PC-3 (cell line): ENCODE measurements around the gene EMP1. TPM values are rescaled to one million over a fixed set of nuclear protein-coding genes. Genes with fewer than 3 reads are reported as not detected.

Source experiments
- ATAC-seq: fragments of 200-7000 bp; cut with Tn5 transposase; 2 replicates; pipeline ENCODE4 v1.9.1; 2020; ENCODE audit warnings: mild to moderate bottlenecking, moderate library complexity
- BruUV-seq: library from RNA; stranded (reverse); fragments of 400-500 nt; replicated peaks from 2 replicates; lab custom pipeline; 2021; lab: Mats Ljungman, UMichigan
- CTCF ChIA-PET: fragments of 300-600 bp; sonication (Branson Sonifier 250); formaldehyde crosslinking; loops from one replicate; lab custom pipeline; 2022; ENCODE audit warnings: antibody characterized with exemption; lab: Charles Lee
- POLR2A ChIA-PET: fragments of 300-600 bp; sonication (Branson Sonifier 250); formaldehyde crosslinking; loops from one replicate; lab custom pipeline; 2022; ENCODE audit warnings: antibody characterized with exemption; ENCODE audit not compliant: unreplicated experiment; lab: Charles Lee
- DNase-seq: peaks from one replicate; pipeline ENCODE4 v3.0.0-alpha.2; 2015
- H2AFZ ChIP-seq: fragments of 300-600 bp; sonication (generic); 2 replicates; pipeline ENCODE4 v1.6.0; 2016; ENCODE audit warnings: antibody characterized with exemption, low read length
- H3F3A ChIP-seq: fragments of 300-600 bp; sonication (generic); one replicate; pipeline ENCODE4 v1.6.0; 2017; ENCODE audit warnings: antibody characterized with exemption, low read length, control low read depth, mild to moderate bottlenecking; ENCODE audit not compliant: unreplicated experiment
- H3K27ac ChIP-seq: fragments of 300-600 bp; sonication (generic); 2 replicates; pipeline ENCODE4 v1.5.1; 2016; ENCODE audit warnings: mild to moderate bottlenecking, low read length
- H3K27me3 ChIP-seq: fragments of 300-600 bp; sonication (generic); 2 replicates; pipeline ENCODE4 v1.6.1; 2016; ENCODE audit warnings: low read length, mixed read lengths
- H3K36me3 ChIP-seq: fragments of 300-600 bp; sonication (generic); 2 replicates; pipeline ENCODE4 v1.6.1; 2016; ENCODE audit warnings: low read depth, mixed run types, low read length, mixed read lengths
- H3K4me1 ChIP-seq: fragments of 300-600 bp; sonication (generic); 2 replicates; pipeline ENCODE4 v1.5.1; 2016; ENCODE audit warnings: low read length; ENCODE audit not compliant: insufficient read depth
- H3K4me2 ChIP-seq: fragments of 300-600 bp; sonication (generic); 2 replicates; pipeline ENCODE4 v1.6.0; 2016; ENCODE audit warnings: low read length
- H3K4me3 ChIP-seq: fragments of 300-600 bp; sonication (generic); 2 replicates; pipeline ENCODE4 v1.5.1; 2016; ENCODE audit warnings: mild to moderate bottlenecking, low read length, mixed read lengths
- H3K79me2 ChIP-seq: fragments of 300-600 bp; sonication (generic); 2 replicates; pipeline ENCODE4 v1.6.1; 2017; ENCODE audit warnings: low read length, mixed read lengths
- H3K9ac ChIP-seq: fragments of 300-600 bp; sonication (generic); 2 replicates; pipeline ENCODE4 v1.6.0; 2016; ENCODE audit warnings: mild to moderate bottlenecking, low read length
- H3K9me2 ChIP-seq: fragments of 300-600 bp; sonication (generic); replicated peaks from 2 replicates; pipeline ENCODE4 v1.6.1; 2016; ENCODE audit warnings: mixed run types, low read length, mixed read lengths
- H3K9me3 ChIP-seq: fragments of 300-600 bp; sonication (generic); 2 replicates; pipeline ENCODE4 v1.6.1; 2016; ENCODE audit warnings: low read length, mixed read lengths
- H4K20me1 ChIP-seq: fragments of 300-600 bp; sonication (generic); 2 replicates; pipeline ENCODE4 v1.6.1; 2016; ENCODE audit warnings: low read length, mixed read lengths
- CTCF ChIP-seq: fragments of 300-600 bp; sonication (generic); conservative IDR thresholded peaks from 2 replicates; pipeline ENCODE4 v1.5.1; 2017; ENCODE audit warnings: antibody characterized with exemption, low read depth, mild to moderate bottlenecking, low read length
- EZH2 ChIP-seq: fragments of 300-600 bp; sonication (generic); IDR thresholded peaks from one replicate; pipeline ENCODE4 v1.6.1; 2017; ENCODE audit warnings: antibody characterized with exemption, mild to moderate bottlenecking, low read length; ENCODE audit not compliant: unreplicated experiment
- EZH2phosphoT487 ChIP-seq: fragments of 300-600 bp; sonication (generic); IDR thresholded peaks from 2 replicates; pipeline ENCODE4 v1.6.1; 2018; ENCODE audit warnings: mild to moderate bottlenecking, antibody characterized with exemption, low read length, borderline replicate concordance
- intact Hi-C: fragments of 100-400 bp; cut with micrococcal nuclease; formaldehyde crosslinking; loops from 2 replicates; pipeline ENCODE4 v1.9.0; 2023
- total RNA-seq: library from RNA; depleted of rRNA; stranded (reverse); fragments of >200 nt; gene quantifications from 2 replicates; pipeline ENCODE4 v1.2.3, GENCODE V29; 2014

Gene EMP1
- total RNA-seq, 1 experiment from 2014 or later = 158 TPM

- no peak for TF ChIP-seq EZH2
- TF ChIP-seq CTCF = no peak
- TF ChIP-seq EZH2phosphoT487 = no peak
- no peaks in the 10 kb centered on the region for H3K27me3 ChIP-seq
- H2AFZ ChIP-seq = no peak overlapping the region
- ChIA-PET CTCF (no interaction called here), POLR2A (no interaction called here)
- intact Hi-C loops = no loop called here
- ATAC-seq = no peak
- no peaks in the 10 kb centered on the region for H3F3A ChIP-seq
- H3K36me3 ChIP-seq = no peaks in the 10 kb centered on the region
- H3K9ac ChIP-seq = no peak overlapping the region
- H3K4me1 ChIP-seq = peaks cover 10% of the 10 kb centered on the region
- no peak for DNase-seq
- no peaks in the 10 kb centered on the region for H3K9me3 ChIP-seq
- no peak overlapping the region for H3K27ac ChIP-seq
- no TSS peak for BruUV-seq
- H3K4me2 ChIP-seq = no peak overlapping the region
- no peaks in the 10 kb centered on the region for H4K20me1 ChIP-seq
- no peaks in the 10 kb centered on the region for H3K79me2 ChIP-seq
- H3K9me2 ChIP-seq = no peaks in the 10 kb centered on the region
- H3K4me3 ChIP-seq = no peak overlapping the region
These were observed 43.8 kb upstream of the EMP1 start for GRCh38 chr12:13152756-13153155.

- TF ChIP-seq EZH2phosphoT487 = no peak
- no peak for TF ChIP-seq EZH2
- no peak for TF ChIP-seq CTCF
- peaks cover 10% of the 10 kb centered on the region for H3K4me1 ChIP-seq
- intact Hi-C loops = no loop called here
- no peaks in the 10 kb centered on the region for H3K27me3 ChIP-seq
- ChIA-PET CTCF (no interaction called here), POLR2A (no interaction called here)
- H3K9ac ChIP-seq = no peak overlapping the region
- H2AFZ ChIP-seq = no peak overlapping the region
- no peaks in the 10 kb centered on the region for H3K36me3 ChIP-seq
- H3F3A ChIP-seq = no peaks in the 10 kb centered on the region
- no peak overlapping the region for H3K27ac ChIP-seq
- H3K4me2 ChIP-seq = no peak overlapping the region
- H4K20me1 ChIP-seq = no peaks in the 10 kb centered on the region
- no peaks in the 10 kb centered on the region for H3K79me2 ChIP-seq
- H3K9me3 ChIP-seq = no peaks in the 10 kb centered on the region
- ATAC-seq (no peak), DNase-seq (no peak)
- H3K4me3 ChIP-seq = no peak overlapping the region
- no peaks in the 10 kb centered on the region for H3K9me2 ChIP-seq
- no TSS peak for BruUV-seq
These were observed 43.3 kb upstream of the EMP1 start for GRCh38 chr12:13153180-13153579.

GRCh38 chr12:13154027-13154538, 42.4 kb upstream of the EMP1 start:
- no peak for ATAC-seq
- BruUV-seq = no TSS peak
- intact Hi-C loops = no loop called here
- no peak overlapping the region for H3K9ac ChIP-seq
- H3F3A ChIP-seq = no peaks in the 10 kb centered on the region
- H4K20me1 ChIP-seq = no peaks in the 10 kb centered on the region
- no peak overlapping the region for H2AFZ ChIP-seq
- CTCF ChIA-PET = no interaction called here
- H3K4me1 ChIP-seq = peaks cover 10% of the 10 kb centered on the region; the same call in 1 of the 2 replicates
- H3K9me3 ChIP-seq = no peaks in the 10 kb centered on the region
- no peak for DNase-seq
- no peak for TF ChIP-seq EZH2phosphoT487
- no peak for TF ChIP-seq CTCF
- TF ChIP-seq EZH2 = no peak
- H3K9me2 ChIP-seq = no peaks in the 10 kb centered on the region
- H3K27ac ChIP-seq = no peak overlapping the region
- POLR2A ChIA-PET = interaction anchor here (0.6 kb wide), 1 partner anchor 130 kb away, joined by 4 read pairs; no protein-coding TSS in a partner anchor
- H3K79me2 ChIP-seq = no peaks in the 10 kb centered on the region
- no peak overlapping the region for H3K4me2 ChIP-seq
- no peaks in the 10 kb centered on the region for H3K36me3 ChIP-seq
- H3K4me3 ChIP-seq = no peak overlapping the region
- no peaks in the 10 kb centered on the region for H3K27me3 ChIP-seq
